Stimulated activated CD8-positive, alpha-beta memory T cell treated with anti-CD3 and anti-CD28 coated beads, Interleukin-7, amount 100 ng/mL, for 1 hour (primary cell): ENCODE results near the gene DNAAF2.
A peak's percentile ranks its signal among the peaks of the same experiment; 100 is the strongest.
"Not testable (repeated sequence)": the region's sequence is repeated elsewhere in the genome, so short reads cannot be mapped to it uniquely, and the experiment has no call there.

ENCODE experiments used
- DNase-seq, 2 donors: peaks; one replicate each; pipeline ENCODE4 v3.0.0-alpha.2; 2020; ENCODE audit warnings: low read depth in 2 of 2

Gene DNAAF2, protein sequence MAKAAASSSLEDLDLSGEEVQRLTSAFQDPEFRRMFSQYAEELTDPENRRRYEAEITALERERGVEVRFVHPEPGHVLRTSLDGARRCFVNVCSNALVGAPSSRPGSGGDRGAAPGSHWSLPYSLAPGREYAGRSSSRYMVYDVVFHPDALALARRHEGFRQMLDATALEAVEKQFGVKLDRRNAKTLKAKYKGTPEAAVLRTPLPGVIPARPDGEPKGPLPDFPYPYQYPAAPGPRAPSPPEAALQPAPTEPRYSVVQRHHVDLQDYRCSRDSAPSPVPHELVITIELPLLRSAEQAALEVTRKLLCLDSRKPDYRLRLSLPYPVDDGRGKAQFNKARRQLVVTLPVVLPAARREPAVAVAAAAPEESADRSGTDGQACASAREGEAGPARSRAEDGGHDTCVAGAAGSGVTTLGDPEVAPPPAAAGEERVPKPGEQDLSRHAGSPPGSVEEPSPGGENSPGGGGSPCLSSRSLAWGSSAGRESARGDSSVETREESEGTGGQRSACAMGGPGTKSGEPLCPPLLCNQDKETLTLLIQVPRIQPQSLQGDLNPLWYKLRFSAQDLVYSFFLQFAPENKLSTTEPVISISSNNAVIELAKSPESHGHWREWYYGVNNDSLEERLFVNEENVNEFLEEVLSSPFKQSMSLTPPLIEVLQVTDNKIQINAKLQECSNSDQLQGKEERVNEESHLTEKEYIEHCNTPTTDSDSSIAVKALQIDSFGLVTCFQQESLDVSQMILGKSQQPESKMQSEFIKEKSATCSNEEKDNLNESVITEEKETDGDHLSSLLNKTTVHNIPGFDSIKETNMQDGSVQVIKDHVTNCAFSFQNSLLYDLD

DNA sequence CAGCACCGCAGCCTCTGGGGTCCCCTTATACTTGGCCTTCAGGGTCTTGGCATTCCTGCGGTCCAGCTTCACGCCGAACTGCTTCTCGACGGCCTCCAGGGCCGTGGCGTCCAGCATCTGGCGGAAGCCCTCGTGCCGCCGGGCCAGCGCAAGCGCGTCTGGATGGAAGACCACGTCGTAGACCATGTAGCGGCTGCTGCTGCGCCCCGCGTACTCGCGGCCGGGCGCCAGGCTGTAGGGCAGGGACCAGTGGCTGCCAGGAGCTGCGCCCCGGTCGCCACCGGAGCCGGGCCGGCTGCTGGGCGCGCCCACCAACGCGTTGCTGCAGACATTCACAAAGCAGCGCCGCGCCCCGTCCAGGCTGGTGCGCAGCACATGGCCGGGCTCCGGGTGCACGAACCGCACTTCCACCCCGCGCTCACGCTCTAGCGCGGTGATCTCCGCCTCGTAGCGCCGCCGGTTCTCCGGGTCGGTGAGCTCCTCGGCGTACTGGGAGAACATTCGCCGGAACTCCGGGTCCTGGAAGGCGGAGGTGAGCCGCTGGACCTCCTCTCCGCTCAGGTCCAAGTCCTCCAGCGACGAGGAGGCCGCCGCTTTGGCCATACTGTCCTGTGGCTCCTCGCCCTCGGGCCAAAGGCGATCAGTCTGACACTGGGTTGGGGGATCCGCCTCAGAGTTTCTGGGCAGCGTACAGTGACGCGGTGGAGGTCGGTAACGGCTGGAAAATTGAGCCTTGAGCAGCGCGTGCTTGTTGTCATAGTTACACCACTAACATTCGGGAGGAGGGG lies at the start of gene DNAAF2:
Gene DNAAF2 (minus strand): TSS at position 698 of the 788 bp plus-strand sequence. CDS start 95 bp downstream, at position 603.
- peak; percentile 37 to 41 for DNase-seq

GRCh38 chr14:49679271-49679670 lies 44.2 kb upstream of the DNAAF2 start:
- no peak for DNase-seq

DNA sequence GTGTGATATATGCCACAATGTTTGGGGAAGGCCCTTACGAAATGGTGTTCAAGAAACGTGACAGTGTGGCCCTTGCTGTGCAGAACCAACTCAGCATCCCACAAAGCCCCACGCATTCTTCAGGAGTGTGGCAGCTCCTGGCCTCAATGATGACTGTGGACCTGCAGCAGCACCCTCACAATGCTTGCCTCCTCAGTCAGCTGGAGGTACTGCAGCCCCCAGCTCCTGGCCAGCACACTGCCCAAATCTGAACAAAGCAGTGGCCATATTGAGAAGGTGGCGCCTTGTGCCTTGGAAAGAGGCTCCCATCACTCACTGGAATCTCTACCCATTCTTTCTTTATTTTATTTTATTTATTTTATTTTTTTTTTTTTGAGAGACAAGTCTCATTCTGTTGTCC lies 42.6 kb upstream of the DNAAF2 start:
- no peak for DNase-seq

- no peak for DNase-seq
Measured at GRCh38 chr14:49673586-49673985, 38.5 kb upstream of the DNAAF2 start.

DNA sequence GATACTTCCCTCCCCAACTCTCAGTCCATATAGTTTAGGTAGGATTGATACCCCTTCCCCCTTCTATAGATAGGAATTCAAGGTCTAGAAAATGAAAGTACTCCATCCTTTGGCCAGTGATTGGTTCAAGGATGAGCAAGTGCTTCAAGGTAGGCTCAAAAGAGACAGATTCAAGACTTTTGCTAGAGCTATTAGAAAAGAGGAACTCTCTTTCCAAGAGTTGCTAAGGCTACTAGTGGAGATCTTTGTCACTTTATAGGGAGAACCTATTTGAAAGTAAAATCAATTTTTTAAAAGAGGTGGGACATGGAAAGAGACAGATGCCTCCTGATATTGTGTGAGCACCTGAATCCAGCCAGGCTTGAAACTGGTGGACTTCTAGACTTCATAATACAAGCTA lies 35.4 kb upstream of the DNAAF2 start:
- no peak for DNase-seq

DNA sequence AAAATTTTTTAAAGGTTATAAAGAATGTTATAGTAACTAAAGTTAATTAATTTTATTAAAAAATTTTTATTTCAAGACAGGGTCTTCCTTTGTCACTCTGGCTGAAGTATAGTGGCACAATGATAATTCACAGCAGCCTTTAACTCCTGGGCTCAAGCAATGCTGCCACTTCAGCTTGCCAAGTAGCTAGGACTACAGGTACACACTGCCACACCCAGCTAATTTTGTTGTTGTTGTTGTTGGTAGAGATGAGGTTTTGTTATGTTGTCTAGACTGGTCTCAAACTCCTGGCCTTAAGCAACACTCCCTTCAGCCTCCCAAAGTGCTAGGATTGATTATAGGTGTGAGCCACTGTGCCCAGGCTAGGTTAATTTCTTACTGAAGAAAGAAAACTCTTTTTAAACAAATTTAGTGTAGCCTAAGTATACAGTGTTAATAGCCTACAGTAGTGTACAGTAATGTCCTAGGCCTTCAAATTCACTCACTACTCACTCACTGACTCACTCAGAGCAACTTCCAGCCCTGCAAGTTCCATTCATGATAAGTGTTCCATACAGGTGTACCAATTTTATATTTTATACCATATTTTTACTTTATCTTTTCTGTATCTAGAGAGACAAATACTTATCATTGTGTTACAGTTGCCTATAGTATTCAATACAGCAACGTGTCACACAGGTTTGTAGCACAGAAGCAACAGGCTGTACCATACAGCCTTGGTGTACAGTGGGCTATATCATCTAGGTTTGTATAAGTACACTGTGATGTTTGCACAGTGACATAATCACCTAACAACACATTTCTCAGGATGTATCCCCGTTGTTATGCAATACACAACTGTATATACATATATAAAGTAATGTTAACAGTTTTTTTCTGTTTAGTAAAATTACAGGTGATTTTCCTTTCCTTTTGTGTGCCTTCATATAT lies 24.7 kb upstream of the DNAAF2 start:
- DNase-seq = no peak

- DNase-seq = not testable (repeated sequence)
Measured at GRCh38 chr14:49657500-49657899, 22.5 kb upstream of the DNAAF2 start.

GRCh38 chr14:49654511-49654910 lies 19.5 kb upstream of the DNAAF2 start:
- no peak for DNase-seq

GRCh38 chr14:49653508-49653907 lies 18.5 kb upstream of the DNAAF2 start:
- DNase-seq = no peak

- DNase-seq = no peak
Measured at GRCh38 chr14:49642163-49642562, 7.1 kb upstream of the DNAAF2 start.

- no peak for DNase-seq
Measured at GRCh38 chr14:49641697-49642129, 6.7 kb upstream of the DNAAF2 start.

GRCh38 chr14:49640540-49641417 lies 5.7 kb upstream of the DNAAF2 start:
- DNase-seq = no peak

DNA sequence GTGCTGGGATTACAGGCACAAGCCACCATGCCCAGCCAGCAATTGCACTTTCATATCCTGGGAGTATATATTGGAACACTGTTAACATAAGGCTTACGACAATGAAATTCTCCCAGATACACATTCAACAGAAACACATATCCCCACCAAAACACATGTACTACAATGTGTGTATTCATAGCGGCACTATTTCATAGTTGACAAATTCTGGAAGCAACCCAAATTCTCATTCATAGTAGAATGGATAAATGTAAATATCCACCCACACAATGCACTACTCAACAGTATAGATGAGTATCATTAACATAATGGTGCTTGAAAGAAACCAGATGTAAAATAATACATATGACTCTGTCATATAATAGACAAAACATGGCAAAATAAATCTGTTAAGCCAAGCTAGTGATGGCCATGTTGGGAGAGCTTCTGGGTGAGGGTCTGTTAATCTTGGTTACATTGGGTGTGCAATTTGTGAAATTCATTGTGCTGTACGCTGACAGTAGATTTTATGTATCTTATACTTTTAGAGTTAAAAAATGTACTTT lies 2.6 kb upstream of the DNAAF2 start:
- DNase-seq = no peak

GRCh38 chr14:49636866-49637265 lies 1.8 kb upstream of the DNAAF2 start:
- no peak for DNase-seq

GRCh38 chr14:49633640-49634546 lies 1.2 kb downstream of the DNAAF2 start:
- DNase-seq = peak; percentile 80 to 85

GRCh38 chr14:49623941-49624839 lies 10.9 kb downstream of the DNAAF2 start:
- no peak for DNase-seq

DNA sequence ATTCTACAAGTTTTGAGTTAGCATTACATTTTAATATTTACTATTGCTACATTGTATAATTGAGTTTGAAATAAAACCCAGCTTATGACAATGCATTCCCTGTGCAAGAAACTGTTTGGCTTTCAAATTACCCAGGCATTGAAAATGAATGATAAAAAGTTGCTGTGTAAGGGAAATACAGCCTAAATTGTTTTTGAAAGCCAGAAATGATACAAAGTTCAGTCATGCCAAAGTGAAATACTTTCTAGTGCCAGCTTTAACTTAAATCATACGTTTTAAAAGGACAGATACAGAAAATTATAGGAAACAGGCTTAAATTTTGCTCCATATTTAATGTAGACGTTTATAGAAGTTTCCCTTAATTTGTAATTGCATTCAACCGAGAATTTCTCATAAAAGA lies 11.7 kb downstream of the DNAAF2 start:
- DNase-seq = no peak
